PC-3 (cell line): ENCODE data around the gene SH3RF3.

Experiments used
- EZH2 ChIP-seq: fragments of 300-600 bp; sonication (generic); IDR thresholded peaks from one replicate; pipeline ENCODE4 v1.6.1; 2017; ENCODE audit warnings: antibody characterized with exemption, mild to moderate bottlenecking, low read length; ENCODE audit not compliant: unreplicated experiment
- EZH2phosphoT487 ChIP-seq: fragments of 300-600 bp; sonication (generic); IDR thresholded peaks from 2 replicates; pipeline ENCODE4 v1.6.1; 2018; ENCODE audit warnings: mild to moderate bottlenecking, antibody characterized with exemption, low read length, borderline replicate concordance
- TF ChIP-seq, protein P1 (sequence below): fragments of 300-600 bp; sonication (generic); conservative IDR thresholded peaks from 2 replicates; pipeline ENCODE4 v1.5.1; 2017; ENCODE audit warnings: antibody characterized with exemption, low read depth, mild to moderate bottlenecking, low read length

DNA sequence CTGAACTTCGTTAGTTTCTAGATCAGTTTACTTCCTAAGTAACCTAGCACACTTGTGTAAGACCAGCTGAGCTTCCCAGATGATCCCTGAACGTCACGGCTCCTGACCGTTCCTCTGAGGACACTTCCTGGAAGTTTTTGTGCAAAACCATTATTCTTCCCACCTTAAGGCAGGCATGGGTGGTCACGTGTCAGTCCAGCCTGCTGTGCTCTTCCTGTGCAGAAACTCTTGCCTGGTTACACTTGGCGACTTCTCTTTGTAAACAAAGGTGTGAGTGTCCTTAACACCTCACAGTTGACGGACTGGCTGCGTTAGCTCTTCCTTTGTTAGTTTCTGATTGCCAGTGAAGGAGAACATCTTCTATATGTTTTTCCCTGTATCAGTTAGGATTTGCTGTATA is 118.3 kb downstream of the SH3RF3 start:
- TF ChIP-seq, protein P1, sequence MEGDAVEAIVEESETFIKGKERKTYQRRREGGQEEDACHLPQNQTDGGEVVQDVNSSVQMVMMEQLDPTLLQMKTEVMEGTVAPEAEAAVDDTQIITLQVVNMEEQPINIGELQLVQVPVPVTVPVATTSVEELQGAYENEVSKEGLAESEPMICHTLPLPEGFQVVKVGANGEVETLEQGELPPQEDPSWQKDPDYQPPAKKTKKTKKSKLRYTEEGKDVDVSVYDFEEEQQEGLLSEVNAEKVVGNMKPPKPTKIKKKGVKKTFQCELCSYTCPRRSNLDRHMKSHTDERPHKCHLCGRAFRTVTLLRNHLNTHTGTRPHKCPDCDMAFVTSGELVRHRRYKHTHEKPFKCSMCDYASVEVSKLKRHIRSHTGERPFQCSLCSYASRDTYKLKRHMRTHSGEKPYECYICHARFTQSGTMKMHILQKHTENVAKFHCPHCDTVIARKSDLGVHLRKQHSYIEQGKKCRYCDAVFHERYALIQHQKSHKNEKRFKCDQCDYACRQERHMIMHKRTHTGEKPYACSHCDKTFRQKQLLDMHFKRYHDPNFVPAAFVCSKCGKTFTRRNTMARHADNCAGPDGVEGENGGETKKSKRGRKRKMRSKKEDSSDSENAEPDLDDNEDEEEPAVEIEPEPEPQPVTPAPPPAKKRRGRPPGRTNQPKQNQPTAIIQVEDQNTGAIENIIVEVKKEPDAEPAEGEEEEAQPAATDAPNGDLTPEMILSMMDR: no peak
- TF ChIP-seq EZH2phosphoT487 (no peak), EZH2 (no peak)
